D721Med (cell line): Measurements from ENCODE around the gene ST7.

ENCODE experiments used
- DNase-seq: peaks from one replicate; pipeline ENCODE4 v3.0.0; 2011; ENCODE audit warnings: low spot score; ENCODE audit not compliant: insufficient read length
- FAIRE-seq: peaks from 2 replicates; lab custom pipeline; 2011; peaks lifted over from hg19 to GRCh38; lab: Jason Lieb, UNC
- TF ChIP-seq, protein P1 (sequence below): IDR thresholded peaks from 2 replicates; pipeline ENCODE4 v1.5.1; 2012; ENCODE audit warnings: mild to moderate bottlenecking, control low read depth; ENCODE audit not compliant: insufficient read depth; ENCODE audit errors: missing control alignments

The ST7 gene

GRCh38 chr7:117217106-117218035 lies 264.1 kb downstream of the ST7 start:
- no peak for FAIRE-seq
- TF ChIP-seq, protein P1, sequence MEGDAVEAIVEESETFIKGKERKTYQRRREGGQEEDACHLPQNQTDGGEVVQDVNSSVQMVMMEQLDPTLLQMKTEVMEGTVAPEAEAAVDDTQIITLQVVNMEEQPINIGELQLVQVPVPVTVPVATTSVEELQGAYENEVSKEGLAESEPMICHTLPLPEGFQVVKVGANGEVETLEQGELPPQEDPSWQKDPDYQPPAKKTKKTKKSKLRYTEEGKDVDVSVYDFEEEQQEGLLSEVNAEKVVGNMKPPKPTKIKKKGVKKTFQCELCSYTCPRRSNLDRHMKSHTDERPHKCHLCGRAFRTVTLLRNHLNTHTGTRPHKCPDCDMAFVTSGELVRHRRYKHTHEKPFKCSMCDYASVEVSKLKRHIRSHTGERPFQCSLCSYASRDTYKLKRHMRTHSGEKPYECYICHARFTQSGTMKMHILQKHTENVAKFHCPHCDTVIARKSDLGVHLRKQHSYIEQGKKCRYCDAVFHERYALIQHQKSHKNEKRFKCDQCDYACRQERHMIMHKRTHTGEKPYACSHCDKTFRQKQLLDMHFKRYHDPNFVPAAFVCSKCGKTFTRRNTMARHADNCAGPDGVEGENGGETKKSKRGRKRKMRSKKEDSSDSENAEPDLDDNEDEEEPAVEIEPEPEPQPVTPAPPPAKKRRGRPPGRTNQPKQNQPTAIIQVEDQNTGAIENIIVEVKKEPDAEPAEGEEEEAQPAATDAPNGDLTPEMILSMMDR: no peak
- DNase-seq: no peak

- TF ChIP-seq, protein P1: no peak
- DNase-seq: no peak
- no peak for FAIRE-seq
Observed at GRCh38 chr7:117218700-117219099, 265.4 kb downstream of the ST7 start.

GRCh38 chr7:117219485-117219884 lies 266.2 kb downstream of the ST7 start:
- FAIRE-seq (no peak), DNase-seq (no peak)
- TF ChIP-seq, protein P1: no peak

DNA sequence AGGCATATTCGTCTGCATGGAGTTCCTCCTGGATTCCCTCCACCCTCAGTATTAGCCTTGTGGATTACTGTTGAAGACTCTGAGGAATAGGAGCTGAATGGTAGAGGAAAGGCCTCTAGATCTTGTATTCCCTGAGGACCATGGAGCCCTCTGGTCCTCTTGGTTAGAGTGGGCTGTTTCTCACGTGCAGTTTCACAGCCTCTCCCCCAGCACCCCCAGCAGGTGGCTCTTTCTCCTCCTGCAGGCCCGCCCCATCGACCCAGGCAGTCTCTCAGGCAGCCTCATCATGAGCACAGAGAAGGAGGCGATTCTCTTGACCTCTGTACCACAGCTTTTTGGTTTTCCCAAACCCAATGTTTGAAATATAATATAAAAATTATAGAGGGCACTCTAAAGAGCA lies 267.5 kb downstream of the ST7 start:
- DNase-seq: no peak
- TF ChIP-seq, protein P1: no peak
- FAIRE-seq: no peak

DNA sequence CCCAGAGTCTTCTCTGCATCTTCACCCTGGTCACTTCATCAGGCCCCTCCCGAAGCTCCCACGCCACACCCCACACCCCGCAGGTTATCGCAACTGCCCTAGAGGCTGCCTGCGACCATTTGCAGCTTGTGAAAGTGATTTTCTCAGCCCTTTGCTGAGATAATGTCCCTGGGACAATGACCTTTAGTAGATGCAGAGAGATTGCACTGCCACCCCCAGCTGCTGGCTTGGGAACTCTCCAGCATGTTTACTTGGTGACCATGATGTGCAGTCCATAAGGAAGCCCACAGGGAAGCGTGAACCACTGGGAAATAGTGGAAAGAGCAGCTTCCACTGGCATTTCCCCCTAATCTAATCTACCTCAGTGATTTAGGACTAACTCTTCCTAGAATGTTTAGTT lies 272.2 kb downstream of the ST7 start:
- DNase-seq: no peak
- TF ChIP-seq, protein P1: no peak
- no peak for FAIRE-seq

GRCh38 chr7:117227091-117227490 lies 273.8 kb downstream of the ST7 start:
- no peak for FAIRE-seq
- no peak for DNase-seq
- TF ChIP-seq, protein P1: no peak

DNA sequence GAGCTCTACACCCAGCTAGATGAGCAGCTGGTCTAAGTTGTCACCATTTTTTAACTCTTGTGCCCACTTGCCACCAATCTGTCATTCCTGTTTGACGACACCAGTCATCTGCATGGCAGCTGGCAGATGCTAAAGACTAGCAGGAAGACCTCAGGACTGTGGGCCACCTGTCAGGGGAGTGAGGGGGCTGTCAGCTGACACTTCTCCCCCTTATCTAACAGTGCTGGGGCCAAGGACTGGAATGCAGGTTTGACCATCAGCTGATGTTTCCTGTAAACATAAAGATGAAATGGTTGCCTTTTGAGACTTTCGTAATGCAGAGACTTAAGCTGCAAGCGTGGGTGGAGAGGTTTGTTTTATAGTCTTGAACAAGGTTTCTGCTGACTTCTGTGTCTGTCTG lies 276.0 kb downstream of the ST7 start:
- TF ChIP-seq, protein P1: no peak
- no peak for FAIRE-seq
- no peak for DNase-seq
